Motor neuron (in vitro differentiated cells): ENCODE measurements around the gene ZNF598. TPM values are rescaled to one million over a fixed set of nuclear protein-coding genes. Genes with fewer than 3 reads are reported as not detected.

Experiments
- ATAC-seq, 8 experiments: fragments of 200-7000 bp; cut with Tn5 transposase; replicated peaks in 6 of 8; 2 replicates each; pipeline ENCODE4 v1.8.0; 2021; ENCODE audit warnings: mild to moderate bottlenecking in 8 of 8, moderate library complexity in 8 of 8
- H3K27ac ChIP-seq, 2 donors: fragments of 250-450 bp; sonication (Bioruptor Pico); 2 replicates each; pipeline ENCODE4 v1.9.0; 2021; ENCODE audit warnings: antibody characterized with exemption in 2 of 2, mild to moderate bottlenecking in 2 of 2, moderate library complexity in 1 of 2
- H3K4me1 ChIP-seq, 2 donors: fragments of 250-450 bp; sonication (Bioruptor Pico); replicated peaks in 1 of 2; 2 replicates each; pipeline ENCODE4 v1.6.1; 2021; ENCODE audit warnings: antibody characterized with exemption in 2 of 2, mild to moderate bottlenecking in 2 of 2, moderate library complexity in 1 of 2
- H3K4me3 ChIP-seq, 5 donors: fragments of 250-450 bp; sonication (Bioruptor Pico); 2 replicates each; pipeline ENCODE4 v1.9.0; 2021; ENCODE audit warnings: antibody characterized with exemption in 5 of 5, mild to moderate bottlenecking in 5 of 5, moderate library complexity in 4 of 5
- WGBS, 10 experiments: fragments of 450-650 bp; shearing (Covaris generic); methylation state at CpG; one replicate each; pipeline ENCODE4 v1.0.0; 2022; 5-methylcytosine and 5-hydroxymethylcytosine counted together
- in situ Hi-C, 9 experiments: fragments of 400-800 bp; cut with MboI; loops; one replicate each; pipeline ENCODE4 v1.15.0; 2021; ENCODE audit warnings: low sequenced_read_pairs in 9 of 9, low pct_unique_long_range_greater_than_20kb in 2 of 9; ENCODE audit not compliant: unreplicated experiment in 9 of 9
- total RNA-seq, 8 experiments: library from RNA; unstranded; fragments of 300-600 nt; gene quantifications; 2 replicates each; pipeline versions ENCODE4 v1.2.3 to v1.2.4, GENCODE V29; 2022

The ZNF598 gene
- total RNA-seq, 8 experiments from 2014 or later: 17.6 to 49.1 (median 27.6) TPM

DNA sequence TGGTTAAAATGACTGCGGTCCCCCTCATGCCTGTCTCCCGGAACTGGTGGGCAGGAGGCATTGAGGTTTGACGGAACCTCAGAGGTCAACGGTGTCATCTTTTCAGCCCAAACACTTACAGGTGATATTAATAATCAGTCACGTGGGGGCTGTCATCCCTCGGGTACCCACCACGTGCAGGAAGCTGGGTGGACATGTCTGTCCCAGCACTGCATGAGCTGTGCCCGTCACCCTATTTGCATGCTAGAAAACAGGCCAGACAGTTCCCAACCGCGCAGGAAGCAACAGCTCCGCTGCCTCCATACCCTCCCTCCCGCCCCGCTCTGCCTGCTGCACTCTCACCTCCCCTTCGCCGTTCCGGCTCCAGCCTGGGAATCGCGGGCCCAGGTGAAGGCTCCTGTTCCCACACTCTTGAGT, 18.5 kb downstream of the ZNF598 start:
- Histone ChIP-seq H3K4me1 (peaks cover 9 to 24% of the 10 kb centered on the region in 2 donors), H3K27ac (no peak overlapping the region), H3K4me3 (peak overlapping the region; percentile 50 to 86 (median 73))
- ATAC-seq: peak in 2 of 8 experiments; percentile 3 to 4
- WGBS, 10 experiments: 7 to 23% (median 16%) methylated on average over 2 to 6 of the region's 18 CpGs; no CpG with 5 or more reads in 5 of the 10 experiments
- in situ Hi-C loops: no loop called here

DNA sequence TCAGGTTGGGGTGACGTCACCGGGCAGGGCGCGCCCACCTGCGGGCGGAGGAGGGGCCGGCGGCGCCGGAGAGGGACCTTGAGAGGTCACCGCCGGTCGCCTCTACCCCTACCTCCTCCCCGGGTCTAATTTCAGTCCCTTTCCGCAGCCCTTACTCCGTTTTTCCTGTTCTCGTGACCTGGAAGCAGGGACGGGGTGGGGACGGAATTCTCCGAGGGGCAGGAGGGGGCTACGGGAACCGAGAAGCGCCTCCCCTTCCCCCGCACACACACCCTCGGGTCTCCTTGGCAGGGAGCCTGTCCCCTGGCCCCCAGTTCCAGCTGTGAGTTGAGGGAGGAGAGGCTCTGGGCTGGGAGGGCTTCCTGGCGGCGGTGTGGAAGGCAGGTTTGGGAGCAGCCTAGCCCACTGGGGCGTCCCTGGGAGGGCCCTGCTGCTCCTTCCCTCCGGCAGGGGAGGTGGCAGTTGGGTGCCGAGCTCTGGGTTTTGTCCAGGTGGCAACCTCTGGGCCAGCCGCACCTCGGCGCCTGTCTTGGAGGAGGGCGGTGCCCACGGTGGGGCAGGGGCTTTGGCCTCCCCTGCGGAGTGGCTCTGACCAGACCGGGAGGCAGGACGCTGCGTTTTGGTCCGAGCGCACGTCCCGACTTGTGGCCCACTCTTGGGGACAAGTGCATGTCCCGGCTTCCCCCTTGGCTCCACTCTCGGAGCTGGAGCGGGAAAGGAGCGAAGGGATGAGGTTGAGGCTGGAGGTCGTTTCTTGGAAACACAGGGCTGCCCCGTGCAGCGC, 19.1 kb downstream of the ZNF598 start:
- peak overlapping the region; percentile 50 to 86 (median 73) for H3K4me3 ChIP-seq
- peak overlapping the region in 1 of 2 donors; percentile 70 for H3K27ac ChIP-seq
- peaks cover 9 to 24% of the 10 kb centered on the region in 2 donors for H3K4me1 ChIP-seq
- 20% methylated on average over 2 to 12 of the region's 50 CpGs; no CpG with 5 or more reads in 8 of the 10 experiments for WGBS, 10 experiments
- in situ Hi-C loops: no loop called here
- ATAC-seq: peak in 5 of 8 experiments; percentile 11 to 26 (median 18)

DNA sequence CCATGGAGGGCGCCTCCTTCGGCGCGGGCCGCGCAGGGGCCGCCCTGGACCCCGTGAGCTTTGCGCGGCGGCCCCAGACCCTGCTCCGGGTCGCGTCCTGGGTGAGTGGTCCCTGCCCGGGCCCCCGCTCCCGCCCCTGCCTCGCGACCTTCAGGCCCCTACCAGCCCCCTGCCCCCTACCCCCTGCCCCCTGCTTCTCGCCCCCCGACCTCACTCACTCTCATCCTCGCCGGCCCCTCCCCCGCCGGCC, 19.6 kb downstream of the ZNF598 start:
- WGBS, 10 experiments: no CpG with 5 or more reads among the region's 25 CpGs
- peak in 1 of 8 experiments; percentile 20 for ATAC-seq
- Histone ChIP-seq H3K27ac (peak overlapping the region; percentile 70 to 79), H3K4me1 (peaks cover 13 to 27% of the 10 kb centered on the region in 2 donors), H3K4me3 (peak overlapping the region; percentile 50 to 86 (median 73))
- in situ Hi-C loops: no loop called here

DNA sequence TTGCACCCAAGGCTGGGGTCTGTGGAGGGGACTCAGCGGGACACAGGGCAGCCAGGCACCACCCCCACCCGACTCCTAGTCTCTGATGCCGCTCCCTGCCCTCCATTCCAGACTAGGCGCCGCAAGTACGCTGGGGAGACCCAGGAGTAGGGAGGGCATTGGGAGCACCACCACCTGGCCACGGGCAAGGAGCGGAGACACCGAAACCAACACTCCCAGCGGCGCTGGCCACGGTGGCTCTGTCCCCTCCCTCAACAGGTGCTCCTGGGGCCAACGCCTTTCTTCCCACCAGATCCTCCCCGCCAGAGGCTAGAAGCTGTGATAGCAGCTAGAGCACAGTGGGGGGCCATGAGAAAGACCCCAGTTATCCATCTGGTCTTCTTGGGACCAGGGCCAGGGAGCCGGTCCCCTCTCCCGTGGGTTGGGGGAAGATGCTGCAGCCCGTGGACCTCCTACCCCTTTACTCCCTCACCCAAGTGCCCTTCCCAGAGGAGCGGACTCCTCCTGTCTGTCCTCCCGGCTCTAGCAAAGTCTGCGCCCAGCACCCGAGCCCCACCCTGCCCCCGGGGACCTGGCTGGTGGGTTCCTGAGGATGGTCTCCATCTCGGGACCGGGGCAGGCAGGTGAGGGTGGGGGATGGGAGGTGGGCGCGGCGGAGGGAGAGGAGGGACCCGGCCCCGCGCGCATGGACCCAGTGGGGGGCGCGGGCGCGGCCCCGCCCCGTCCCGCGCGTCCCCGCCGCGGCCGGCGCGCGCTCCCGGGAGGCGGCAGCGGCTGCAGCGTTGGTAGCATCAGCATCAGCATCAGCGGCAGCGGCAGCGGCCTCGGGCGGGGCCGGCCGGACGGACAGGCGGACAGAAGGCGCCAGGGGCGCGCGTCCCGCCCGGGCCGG, 20.2 kb downstream of the ZNF598 start, which contains the start of gene SYNGR3:
TSS of gene SYNGR3 (plus strand) at position 762 of the 892 bp plus-strand sequence. CDS start 133 bp downstream, outside the sequence.
- in situ Hi-C loops: no loop called here
- H3K27ac ChIP-seq: peak within 1 kb of the TSS; percentile 70 to 79
- peak within 1 kb of the TSS; percentile 50 to 86 (median 73) for H3K4me3 ChIP-seq
- peaks cover 15 to 31% of the 10 kb centered on the region in 2 donors for H3K4me1 ChIP-seq
- WGBS, 10 experiments: 0 to 30% (median 7%) methylated on average over 1 to 7 of the region's 67 CpGs; no CpG with 5 or more reads in 6 of the 10 experiments
- peak; percentile 3 to 37 (median 16) for ATAC-seq

DNA sequence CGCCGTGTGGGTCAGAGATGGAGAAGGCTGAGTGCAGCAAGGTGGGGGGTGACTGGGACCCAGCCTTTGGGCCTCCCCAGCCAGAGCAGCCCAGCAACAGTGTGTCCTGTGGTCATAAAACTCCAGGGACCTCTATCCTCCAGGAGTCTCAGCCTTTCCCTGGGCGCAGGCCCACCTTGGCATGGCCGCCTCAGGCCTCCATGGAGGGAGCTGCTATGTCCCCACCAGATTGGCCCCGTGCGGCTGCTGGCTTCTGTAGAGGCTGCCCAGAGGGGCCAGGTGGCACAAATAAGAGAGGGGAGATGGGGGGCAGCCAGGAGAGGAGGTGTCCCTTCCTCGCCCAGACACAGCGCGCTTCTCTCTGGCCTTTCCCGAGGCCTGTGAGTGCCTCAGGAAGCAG, 22.4 kb downstream of the ZNF598 start:
- in situ Hi-C loops: no loop called here
- no peak for ATAC-seq
- WGBS, 10 experiments: 90 to 100% (median 100%) methylated on average over 1 to 4 of the region's 10 CpGs; no CpG with 5 or more reads in 7 of the 10 experiments
- Histone ChIP-seq H3K27ac (no peak overlapping the region), H3K4me1 (peaks cover 11 to 23% of the 10 kb centered on the region in 2 donors), H3K4me3 (no peak overlapping the region)

DNA sequence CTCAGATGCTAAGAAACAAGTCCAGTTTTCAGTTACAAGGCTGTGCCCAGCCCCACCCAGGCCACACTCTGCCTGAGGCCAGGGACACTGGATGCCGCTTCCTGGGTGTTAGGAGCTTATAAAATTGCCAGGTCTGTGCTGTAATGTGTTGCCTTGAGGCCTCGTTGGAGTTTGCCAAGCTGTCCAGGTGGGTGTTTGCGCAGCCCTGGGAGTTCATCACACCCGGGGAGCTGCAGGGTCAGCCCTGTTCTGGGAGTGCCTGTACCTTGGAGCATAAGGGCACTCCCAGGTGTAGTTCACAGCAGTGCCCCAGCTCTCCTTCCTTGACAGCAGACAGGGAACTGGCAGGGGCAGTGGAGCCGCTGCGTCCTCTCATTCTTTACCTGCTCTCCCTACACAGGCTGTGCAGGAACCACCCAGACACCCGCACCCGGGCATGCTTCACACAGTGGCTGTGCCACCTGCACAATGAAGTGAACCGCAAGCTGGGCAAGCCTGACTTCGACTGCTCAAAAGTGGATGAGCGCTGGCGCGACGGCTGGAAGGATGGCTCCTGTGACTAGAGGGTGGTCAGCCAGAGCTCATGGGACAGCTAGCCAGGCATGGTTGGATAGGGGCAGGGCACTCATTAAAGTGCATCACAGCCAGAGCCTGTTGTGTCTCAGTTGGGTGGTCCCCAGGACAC, 24.0 kb downstream of the ZNF598 start:
- Histone ChIP-seq H3K4me1 (peaks cover 11 to 12% of the 10 kb centered on the region in 2 donors), H3K4me3 (peak overlapping the region in 1 of 5 donors; percentile 85), H3K27ac (no peak overlapping the region)
- WGBS, 10 experiments: 58 to 100% (median 100%) methylated on average over 1 to 5 of the region's 14 CpGs; no CpG with 5 or more reads in 1 of the 10 experiments
- no peak for ATAC-seq
- in situ Hi-C loops: no loop called here

DNA sequence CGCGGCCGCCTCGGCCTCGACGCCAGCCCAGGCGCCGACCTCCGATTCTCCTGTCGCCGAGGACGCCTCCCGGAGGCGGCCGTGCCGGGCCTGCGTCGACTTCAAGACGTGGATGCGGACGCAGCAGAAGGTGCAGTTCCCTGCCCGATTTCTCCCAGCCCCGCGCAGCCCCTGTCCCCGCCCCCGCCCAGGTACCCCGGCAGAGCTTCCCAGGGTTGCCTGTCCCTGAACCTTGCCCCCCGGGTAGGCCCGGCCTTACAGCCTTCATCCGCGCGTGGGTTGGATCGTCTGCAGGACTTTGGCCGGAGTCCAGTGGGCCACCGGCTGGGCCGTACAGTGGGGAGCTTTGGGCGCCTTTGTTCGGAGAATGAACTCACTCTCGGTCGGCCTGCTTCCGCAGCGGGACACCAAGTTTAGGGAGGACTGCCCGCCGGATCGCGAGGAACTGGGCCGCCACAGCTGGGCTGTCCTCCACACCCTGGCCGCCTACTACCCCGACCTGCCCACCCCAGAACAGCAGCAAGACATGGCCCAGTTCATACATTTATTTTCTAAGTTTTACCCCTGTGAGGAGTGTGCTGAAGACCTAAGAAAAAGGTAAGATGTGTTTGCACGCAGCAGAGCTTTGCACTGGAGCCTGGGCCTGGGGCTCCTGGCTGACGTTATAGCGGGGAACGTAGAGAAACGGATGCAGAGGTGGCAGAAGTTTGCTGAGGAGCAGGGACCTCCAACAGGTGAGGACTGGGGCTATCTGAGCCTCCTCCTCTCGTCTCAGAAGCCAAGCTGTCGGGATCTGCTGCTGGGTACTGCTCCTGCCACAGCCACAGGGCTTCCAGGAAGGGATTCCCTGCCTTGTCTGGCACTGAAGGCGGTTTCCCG, 25.0 kb downstream of the ZNF598 start:
- in situ Hi-C loops: no loop called here
- 0 to 54% (median 15%) methylated on average over 1 to 19 of the region's 58 CpGs; no CpG with 5 or more reads in 2 of the 10 experiments for WGBS, 10 experiments
- peak overlapping the region; percentile 76 to 88 for H3K27ac ChIP-seq
- H3K4me1 ChIP-seq: peaks cover 11 to 22% of the 10 kb centered on the region in 2 donors
- peak in 5 of 8 experiments; percentile 1 to 14 (median 6) for ATAC-seq
- peak overlapping the region; percentile 63 to 92 (median 83) for H3K4me3 ChIP-seq

DNA sequence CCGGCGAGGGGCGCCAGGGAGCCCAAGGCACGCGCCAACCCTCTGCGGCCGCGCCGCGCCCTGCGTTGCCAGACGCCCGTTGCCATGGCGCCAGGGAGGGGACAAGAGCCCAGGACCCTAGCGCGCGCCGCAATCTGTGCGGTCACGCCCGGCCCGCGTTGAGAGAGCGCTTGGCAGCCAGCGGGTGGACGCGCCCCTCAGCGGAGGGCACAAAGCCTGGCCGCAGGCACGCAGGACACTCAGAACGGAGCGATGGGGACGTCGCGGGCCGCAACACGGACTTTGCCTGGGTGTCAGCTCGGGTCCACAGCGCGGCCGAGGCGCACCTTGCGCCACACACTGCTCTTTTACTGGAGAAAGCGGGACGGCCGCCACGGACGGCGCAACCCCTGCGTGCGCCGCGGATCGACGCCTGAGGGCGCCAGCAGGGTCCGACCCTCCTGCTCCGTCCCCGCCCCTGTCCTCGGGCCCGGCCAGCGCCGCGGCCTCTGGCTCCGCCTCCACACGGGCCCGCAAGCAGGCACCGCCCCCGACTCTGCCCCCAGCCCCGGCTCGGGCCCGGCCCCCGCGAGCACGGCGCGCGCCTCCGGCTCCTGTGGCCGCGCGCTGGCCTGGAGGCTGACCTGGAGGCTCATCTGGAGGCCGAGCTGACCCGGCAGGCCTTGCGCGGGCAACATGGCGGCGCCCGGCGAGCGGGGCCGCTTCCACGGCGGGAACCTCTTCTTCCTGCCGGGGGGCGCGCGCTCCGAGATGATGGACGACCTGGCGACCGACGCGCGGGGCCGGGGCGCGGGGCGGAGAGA, 25.9 kb downstream of the ZNF598 start, which contains the start of gene GFER:
TSS of gene GFER (plus strand) at position 650 of the 803 bp plus-strand sequence. CDS start at position 676, 26 bp downstream.
- Histone ChIP-seq H3K27ac (peak within 1 kb of the TSS; percentile 84 to 88), H3K4me1 (peaks cover 6 to 18% of the 10 kb centered on the region in 2 donors), H3K4me3 (peak within 1 kb of the TSS; percentile 63 to 92 (median 83))
- WGBS, 10 experiments: 0 to 3% (median 0%) methylated on average over 2 to 10 of the region's 109 CpGs; no CpG with 5 or more reads in 7 of the 10 experiments
- in situ Hi-C loops: no loop called here
- peak; percentile 77 to 91 (median 86) for ATAC-seq

DNA sequence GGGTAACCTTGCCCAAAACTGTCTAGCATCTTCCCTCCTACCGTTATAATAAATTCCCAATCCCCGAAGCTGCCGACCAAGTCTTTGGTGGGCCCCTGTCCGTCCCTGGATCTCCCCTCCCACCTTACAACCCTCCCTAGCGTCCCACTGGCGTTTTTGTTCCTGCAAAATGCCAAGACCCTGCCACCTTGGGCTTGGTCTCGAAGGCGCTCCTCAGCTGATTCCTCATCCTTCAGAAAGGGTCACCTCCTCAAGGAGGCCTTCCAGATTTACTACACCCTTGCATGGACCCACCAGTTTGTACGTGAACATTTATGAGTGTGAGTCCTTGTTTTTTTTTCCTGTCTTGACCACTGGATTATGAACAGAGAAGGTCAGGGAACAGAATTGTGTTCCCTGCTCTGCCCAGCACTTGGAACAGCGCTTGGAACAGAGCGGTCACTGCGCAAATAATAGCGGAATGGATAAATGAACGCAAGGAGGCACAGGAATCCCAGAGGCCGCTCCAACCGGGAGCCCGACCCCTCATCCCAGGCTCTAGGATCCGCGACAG, 26.6 kb downstream of the ZNF598 start:
- in situ Hi-C loops: no loop called here
- peak overlapping the region; percentile 84 to 88 for H3K27ac ChIP-seq
- WGBS, 10 experiments: 4 to 80% (median 36%) methylated on average over 1 to 10 of the region's 19 CpGs; no CpG with 5 or more reads in 1 of the 10 experiments

DNA sequence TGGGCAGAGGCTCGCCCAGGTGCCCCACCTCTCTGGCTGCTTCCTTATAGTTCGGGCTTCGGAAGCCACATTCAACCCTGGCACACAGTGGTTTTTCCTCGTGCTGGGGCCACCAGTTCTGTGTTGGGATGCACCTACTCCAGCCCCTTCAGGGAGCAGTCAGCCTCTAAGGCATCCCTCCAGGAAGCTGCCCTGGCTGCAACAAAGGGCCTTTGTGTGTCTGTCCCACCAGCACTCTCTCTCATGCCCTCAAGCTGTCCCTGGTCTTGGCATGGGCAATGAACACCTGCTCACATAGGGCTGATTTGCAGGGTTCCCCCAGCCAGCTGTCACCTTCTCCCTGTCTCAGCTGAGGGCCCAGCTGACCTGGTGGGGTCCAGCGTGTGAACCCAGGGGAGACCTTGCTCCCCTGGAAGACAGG, 27.6 kb downstream of the ZNF598 start:
- ATAC-seq: no peak
- no peak overlapping the region for H3K4me3 ChIP-seq
- H3K27ac ChIP-seq: no peak overlapping the region
- WGBS, 10 experiments: 40 to 59% (median 40%) methylated on average over 1 to 5 of the region's 5 CpGs; no CpG with 5 or more reads in 7 of the 10 experiments
- in situ Hi-C loops: no loop called here
- H3K4me1 ChIP-seq: peaks cover 6 to 18% of the 10 kb centered on the region in 2 donors

More for the DNA sequence above, 26.6 kb downstream of the ZNF598 start:
- Histone ChIP-seq H3K4me3 (peak overlapping the region; percentile 63 to 92 (median 83)), H3K4me1 (peaks cover 6 to 18% of the 10 kb centered on the region in 2 donors)
- ATAC-seq: no peak

DNA sequence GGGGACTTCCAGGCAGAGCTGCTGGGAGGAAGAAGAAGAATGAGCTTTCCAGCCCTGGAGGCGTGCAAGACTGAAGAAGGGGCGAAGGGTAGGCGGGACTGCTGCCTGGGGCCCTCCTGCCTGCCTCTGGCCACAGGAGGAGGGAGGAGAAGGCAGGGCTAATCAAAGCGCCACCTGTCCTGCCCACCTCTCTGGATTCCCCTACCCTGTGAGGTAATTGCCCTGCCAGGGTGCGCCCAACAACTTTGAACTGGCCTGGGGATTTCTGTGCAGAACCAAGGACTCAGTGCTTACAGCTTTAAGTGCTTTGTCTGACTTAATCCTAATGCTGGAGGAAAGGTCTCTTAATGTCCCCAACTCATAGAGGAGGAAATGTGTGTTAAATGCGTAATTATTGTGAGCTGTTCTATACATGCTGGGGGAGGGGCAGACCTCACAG, 28.2 kb downstream of the ZNF598 start, which contains the start of gene NOXO1:
TSS of gene NOXO1 (minus strand) at position 72 of the 439 bp plus-strand sequence. CDS start 290 bp downstream, outside the sequence.
- ATAC-seq: no peak
- H3K4me1 ChIP-seq: peaks cover 6 to 18% of the 10 kb centered on the region in 2 donors
- no peak within 1 kb of the TSS for H3K27ac ChIP-seq
- H3K4me3 ChIP-seq: no peak within 1 kb of the TSS
- in situ Hi-C loops: no loop called here
- WGBS, 10 experiments: 0 to 50% (median 33%) methylated on average over 1 to 2 of the region's 6 CpGs; no CpG with 5 or more reads in 5 of the 10 experiments
